ENCODE results near the gene BIVM. TPM values are rescaled to one million over a fixed set of nuclear protein-coding genes. Genes with fewer than 3 reads are reported as not detected.

Gene BIVM
- polyA plus RNA-seq, 1 donor (not counting 4 experiments of a cell fraction or from before 2014, with no cell fraction given) = 20.7 TPM

GRCh38 chr13:102862624-102863210 lies 63.8 kb downstream of the BIVM start:
- H3K4me3 ChIP-seq (ENCODE audit: control insufficient read depth in 2 of 3, extremely low read depth in 1 of 3, insufficient read depth in 2 of 3, low read depth in 1 of 3, low read length in 3 of 3) = no peak overlapping the region
- dilution Hi-C loops (cut with MboI; ENCODE audit: extremely low pct_ligation_motif_present, low sequenced_read_pairs) = no loop called here
- H3K9me3 ChIP-seq (ENCODE audit: control insufficient read depth, low read depth, low read length) = no peaks in the 10 kb centered on the region
- no peaks in the 10 kb centered on the region for H3K27me3 ChIP-seq (ENCODE audit: control insufficient read depth, extremely low read depth, insufficient read depth, low read length)
- H3K9ac ChIP-seq (ENCODE audit: control insufficient read depth, extremely low read depth, insufficient read depth, low read length) = no peak overlapping the region
- H3K9me1 ChIP-seq (ENCODE audit: control insufficient read depth, extremely low read depth, insufficient read depth, low read length) = no peaks in the 10 kb centered on the region
- no peak overlapping the region for H3K27ac ChIP-seq (ENCODE audit: control insufficient read depth, insufficient read depth, low read length)
- H3K79me2 ChIP-seq (ENCODE audit: control insufficient read depth, insufficient read depth, low read length) = no peaks in the 10 kb centered on the region
- H4K20me1 ChIP-seq (ENCODE audit: control insufficient read depth, extremely low read depth, insufficient read depth, low read length) = no peaks in the 10 kb centered on the region
- H3K4me2 ChIP-seq (ENCODE audit: control insufficient read depth, extremely low read depth, insufficient read depth, low read depth, low read length) = no peak overlapping the region
- FAIRE-seq (no peak), DNase-seq (ENCODE audit: low read depth, low spot score) (no peak)
- H3K36me3 ChIP-seq (ENCODE audit: control insufficient read depth in 2 of 2, extremely low read depth in 1 of 2, insufficient read depth in 2 of 2, low read length in 2 of 2) = peaks cover 30 to 40% of the 10 kb centered on the region in 2 experiments
- TF ChIP-seq CTCF (optimal IDR thresholded peaks at IDR 0.05 in 1 of 3, IDR thresholded peaks at IDR 0.05 in 1 of 3, conservative IDR thresholded peaks at IDR 0.05 in 1 of 3; ENCODE audit: extremely low read depth in 1 of 3, insufficient read depth in 2 of 3, low read length in 3 of 3) (no peak), EZH2 (IDR thresholded peaks at IDR 0.05; ENCODE audit: low read length) (no peak)
- H2AFZ ChIP-seq (ENCODE audit: control insufficient read depth, low read length) = no peak overlapping the region
- no peaks in the 10 kb centered on the region for H3K4me1 ChIP-seq (ENCODE audit: control insufficient read depth, extremely low read depth, insufficient read depth, low read length)

- no peak for DNase-seq (ENCODE audit: low read depth, low spot score)
- Histone ChIP-seq H3K9me1 (ENCODE audit: control insufficient read depth, extremely low read depth, insufficient read depth, low read length) (no peaks in the 10 kb centered on the region), H3K27ac (ENCODE audit: control insufficient read depth, insufficient read depth, low read length) (no peak overlapping the region), H3K9ac (ENCODE audit: control insufficient read depth, extremely low read depth, insufficient read depth, low read length) (no peak overlapping the region), H3K4me3 (ENCODE audit: control insufficient read depth in 2 of 3, extremely low read depth in 1 of 3, insufficient read depth in 2 of 3, low read depth in 1 of 3, low read length in 3 of 3) (no peak overlapping the region), H4K20me1 (ENCODE audit: control insufficient read depth, extremely low read depth, insufficient read depth, low read length) (no peaks in the 10 kb centered on the region), H3K79me2 (ENCODE audit: control insufficient read depth, insufficient read depth, low read length) (no peaks in the 10 kb centered on the region), H3K9me3 (ENCODE audit: control insufficient read depth, low read depth, low read length) (no peaks in the 10 kb centered on the region), H2AFZ (ENCODE audit: control insufficient read depth, low read length) (no peak overlapping the region), H3K4me1 (ENCODE audit: control insufficient read depth, extremely low read depth, insufficient read depth, low read length) (no peaks in the 10 kb centered on the region), H3K4me2 (ENCODE audit: control insufficient read depth, extremely low read depth, insufficient read depth, low read depth, low read length) (no peak overlapping the region), H3K36me3 (ENCODE audit: control insufficient read depth in 2 of 2, extremely low read depth in 1 of 2, insufficient read depth in 2 of 2, low read length in 2 of 2) (peaks cover 35 to 41% of the 10 kb centered on the region in 2 experiments), H3K27me3 (ENCODE audit: control insufficient read depth, extremely low read depth, insufficient read depth, low read length) (no peaks in the 10 kb centered on the region)
- TF ChIP-seq CTCF (optimal IDR thresholded peaks at IDR 0.05 in 1 of 3, IDR thresholded peaks at IDR 0.05 in 1 of 3, conservative IDR thresholded peaks at IDR 0.05 in 1 of 3; ENCODE audit: extremely low read depth in 1 of 3, insufficient read depth in 2 of 3, low read length in 3 of 3) = no peak
- TF ChIP-seq EZH2 (IDR thresholded peaks at IDR 0.05; ENCODE audit: low read length) = no peak
- no peak for FAIRE-seq
- dilution Hi-C loops (cut with MboI; ENCODE audit: extremely low pct_ligation_motif_present, low sequenced_read_pairs) = no loop called here
Observed at GRCh38 chr13:102863590-102863989, 64.7 kb downstream of the BIVM start.
